Measurements from ENCODE around the gene ZNF57.
"Not testable (repeated sequence)": the region's sequence is repeated elsewhere in the genome, so short reads cannot be mapped to it uniquely, and the experiment has no call there.

Gene ZNF57

DNA sequence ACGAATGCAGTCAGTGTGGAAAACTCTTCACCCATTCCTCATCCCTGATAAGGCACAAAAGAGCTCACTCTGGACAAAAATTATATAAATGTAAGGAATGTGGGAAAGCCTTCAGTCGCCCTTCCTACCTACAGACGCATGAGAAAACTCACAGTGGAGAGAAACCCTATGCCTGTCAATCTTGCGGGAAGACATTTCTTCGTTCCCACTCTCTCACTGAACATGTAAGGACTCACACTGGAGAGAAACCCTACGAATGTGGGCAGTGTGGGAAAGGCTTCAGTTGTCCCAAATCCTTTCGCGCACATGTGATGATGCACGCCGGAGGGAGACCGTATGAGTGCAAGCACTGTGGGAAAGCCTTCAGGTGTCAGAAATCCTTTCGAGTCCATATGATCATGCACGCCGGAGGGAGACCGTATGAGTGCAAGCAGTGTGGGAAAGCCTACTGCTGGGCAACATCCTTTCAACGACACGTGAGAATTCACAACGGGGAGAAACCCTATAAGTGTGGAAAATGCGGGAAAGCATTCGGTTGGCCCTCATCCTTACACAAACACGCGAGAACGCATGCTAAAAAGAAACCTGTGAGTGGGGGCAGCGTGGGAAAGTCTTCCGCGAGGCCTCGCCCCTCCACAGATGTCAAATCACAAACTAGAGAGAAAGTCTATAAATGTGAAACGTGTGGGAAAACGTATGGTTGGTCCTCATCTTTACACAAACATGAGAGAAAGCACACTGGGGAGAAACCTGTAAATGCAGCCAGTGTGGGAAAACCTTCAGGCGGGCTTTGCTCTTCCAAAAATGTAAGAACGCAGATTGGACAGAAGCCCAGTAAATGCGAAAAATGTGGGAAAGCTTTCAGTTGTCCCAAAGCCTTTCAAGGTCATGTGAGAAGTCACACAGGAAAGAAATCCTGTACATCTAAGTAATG lies 23.1 kb upstream of the ZNF57 start:
- no peak for TF ChIP-seq CTCF (IDR thresholded peaks at IDR 0.05; ENCODE audit: low read depth, low read length)
- no peak overlapping the region for H3K4me3 ChIP-seq (replicated peaks in 1 of 2; ENCODE audit: low read depth in 2 of 2, low read length in 2 of 2)
- DNase-seq (ENCODE audit: low read depth in 2 of 2): no peak

GRCh38 chr19:2883686-2884439 lies 16.9 kb upstream of the ZNF57 start:
- no peak for DNase-seq (ENCODE audit: low read depth in 2 of 2)
- H3K4me3 ChIP-seq (replicated peaks in 1 of 2; ENCODE audit: low read depth in 2 of 2, low read length in 2 of 2): no peak overlapping the region
- no peak for TF ChIP-seq CTCF (IDR thresholded peaks at IDR 0.05; ENCODE audit: low read depth, low read length)

DNA sequence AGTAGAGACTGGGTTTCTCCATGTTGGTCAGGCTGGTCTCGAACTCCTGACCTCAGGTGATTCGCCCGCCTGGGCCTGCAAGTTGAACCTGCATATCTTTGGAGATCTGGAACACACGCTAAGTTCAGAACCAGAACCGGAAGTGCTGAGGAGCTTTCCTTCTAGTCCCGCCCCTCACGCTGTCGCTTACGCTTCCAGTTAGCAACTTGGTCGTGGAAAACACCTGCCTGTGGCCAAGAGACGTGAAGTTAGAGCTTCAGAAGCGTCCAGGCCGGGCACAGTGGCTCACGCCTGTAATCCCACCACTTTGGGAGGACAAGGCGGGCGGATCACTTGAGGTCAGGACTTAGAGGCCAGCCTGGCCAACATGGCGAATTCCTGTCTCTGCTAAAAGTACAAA lies 15.0 kb upstream of the ZNF57 start:
- TF ChIP-seq CTCF (IDR thresholded peaks at IDR 0.05; ENCODE audit: low read depth, low read length): no peak
- no peak for DNase-seq (ENCODE audit: low read depth in 2 of 2)
- H3K4me3 ChIP-seq (replicated peaks in 1 of 2; ENCODE audit: low read depth in 2 of 2, low read length in 2 of 2): no peak overlapping the region

- H3K4me3 ChIP-seq (replicated peaks in 1 of 2; ENCODE audit: low read depth in 2 of 2, low read length in 2 of 2): no peak overlapping the region
- DNase-seq (ENCODE audit: low read depth in 2 of 2): peak; percentile 77 to 82
- peak; percentile 63 for TF ChIP-seq CTCF (IDR thresholded peaks at IDR 0.05; ENCODE audit: low read depth, low read length)
Measured at GRCh38 chr19:2887391-2887914, 13.3 kb upstream of the ZNF57 start.

- no peak overlapping the region for H3K4me3 ChIP-seq (replicated peaks in 1 of 2; ENCODE audit: low read depth in 2 of 2, low read length in 2 of 2)
- TF ChIP-seq CTCF (IDR thresholded peaks at IDR 0.05; ENCODE audit: low read depth, low read length): no peak
- DNase-seq (ENCODE audit: low read depth in 2 of 2): no peak
Measured at GRCh38 chr19:2888731-2889224, 11.9 kb upstream of the ZNF57 start.

- not testable (repeated sequence) for DNase-seq (ENCODE audit: low read depth in 2 of 2); H3K4me3 ChIP-seq (replicated peaks in 1 of 2; ENCODE audit: low read depth in 2 of 2, low read length in 2 of 2)
Measured at GRCh38 chr19:2890531-2890930, 10.2 kb upstream of the ZNF57 start.

DNA sequence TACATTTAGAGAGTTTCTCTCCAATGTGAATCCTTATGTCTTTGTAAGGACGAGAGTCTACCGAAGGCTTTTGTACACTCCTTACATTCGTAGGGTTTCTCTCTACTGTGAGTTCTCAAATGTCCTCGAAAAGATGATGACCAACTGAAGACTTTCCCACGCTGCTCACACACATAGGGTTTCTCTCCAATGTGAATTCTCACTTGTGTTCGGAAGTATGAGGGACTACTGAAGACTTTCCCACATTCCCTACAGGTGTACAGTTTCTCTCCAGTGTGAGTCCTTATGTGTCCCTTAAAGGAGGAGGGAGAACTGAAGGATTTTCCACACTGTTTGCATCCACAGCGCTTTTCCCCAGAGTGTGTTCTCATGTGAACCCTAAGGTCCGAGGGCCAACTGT lies 4.0 kb upstream of the ZNF57 start:
- no peak overlapping the region for H3K4me3 ChIP-seq (replicated peaks in 1 of 2; ENCODE audit: low read depth in 2 of 2, low read length in 2 of 2)
- TF ChIP-seq CTCF (IDR thresholded peaks at IDR 0.05; ENCODE audit: low read depth, low read length): no peak
- DNase-seq (ENCODE audit: low read depth in 2 of 2): no peak
